Breast epithelium (tissue), 4 donors: ENCODE measurements around the gene RFLNA. TPM values are rescaled to one million over a fixed set of nuclear protein-coding genes. Genes with fewer than 3 reads are reported as not detected.

Experiments used
- DNase-seq, 2 donors: peaks; one replicate each; pipeline ENCODE4 v3.0.0-alpha.2; 2019; ENCODE audit warnings: low spot score in 2 of 2
- H3K27ac ChIP-seq, 2 donors: fragments of 200-600 bp; sonication (generic) in 1 of 2; one replicate each; pipeline ENCODE4 v1.5.1; 2016 to 2019; ENCODE audit warnings: mild to moderate bottlenecking in 1 of 2
- H3K27me3 ChIP-seq, 2 donors: fragments of 200-600 bp; sonication (generic) in 1 of 2; one replicate each; pipeline versions ENCODE4 v1.5.1 to v1.6.0; 2017 to 2019; ENCODE audit warnings: control low read depth in 1 of 2, mild to moderate bottlenecking in 1 of 2
- H3K36me3 ChIP-seq: fragments of 200-600 bp; one replicate; pipeline ENCODE4 v1.5.1; 2019
- H3K4me1 ChIP-seq, 2 donors: fragments of 200-600 bp; sonication (generic); one replicate each; pipeline ENCODE4 v1.5.1; 2016 to 2019; ENCODE audit warnings: control low read depth in 1 of 2
- H3K4me3 ChIP-seq, 3 donors: fragments of 200-600 bp; sonication (generic); 1 replicate in 2 of 3; 2 replicates in 1 of 3; pipeline ENCODE4 v1.5.1; 2016 to 2019; ENCODE audit warnings: mild to moderate bottlenecking in 3 of 3, moderate library complexity in 2 of 3
- H3K9me3 ChIP-seq, 2 donors: fragments of 200-600 bp; sonication (generic) in 1 of 2; one replicate each; pipeline ENCODE4 v1.5.1; 2016 to 2019; ENCODE audit warnings: control low read depth in 1 of 2
- POLR2A ChIP-seq: fragments of 450-650 bp; IDR thresholded peaks from one replicate; pipeline ENCODE4 v1.6.1; 2016; ENCODE audit warnings: antibody characterized with exemption, mild to moderate bottlenecking, moderate library complexity
- POLR2AphosphoS5 ChIP-seq, 3 donors: sonication (generic); formaldehyde crosslinking; IDR thresholded peaks; one replicate each; pipeline ENCODE4 v1.6.1; 2017; ENCODE audit warnings: antibody characterized with exemption in 3 of 3
- intact Hi-C: fragments of 100-400 bp; cut with DNase I; formaldehyde crosslinking; loops from one replicate; pipeline ENCODE4 v1.15.1; 2023; ENCODE audit warnings: low total_unique reads
- total RNA-seq, 3 donors: library from RNA; depleted of rRNA; stranded (reverse); fragments of >200 nt; gene quantifications; one replicate each; pipeline ENCODE4 v1.1.0, GENCODE V29; 2016
- TF ChIP-seq, protein P1 (sequence below), 3 donors: fragments of 450-650 bp; IDR thresholded peaks; one replicate each; pipeline ENCODE4 v1.5.1; 2016 to 2017; ENCODE audit warnings: antibody characterized with exemption in 3 of 3, mild to moderate bottlenecking in 3 of 3, moderate library complexity in 3 of 3

Gene RFLNA
- total RNA-seq, 3 donors from 2014 or later = 1.3 to 11.4 TPM; not detected in 1

DNA sequence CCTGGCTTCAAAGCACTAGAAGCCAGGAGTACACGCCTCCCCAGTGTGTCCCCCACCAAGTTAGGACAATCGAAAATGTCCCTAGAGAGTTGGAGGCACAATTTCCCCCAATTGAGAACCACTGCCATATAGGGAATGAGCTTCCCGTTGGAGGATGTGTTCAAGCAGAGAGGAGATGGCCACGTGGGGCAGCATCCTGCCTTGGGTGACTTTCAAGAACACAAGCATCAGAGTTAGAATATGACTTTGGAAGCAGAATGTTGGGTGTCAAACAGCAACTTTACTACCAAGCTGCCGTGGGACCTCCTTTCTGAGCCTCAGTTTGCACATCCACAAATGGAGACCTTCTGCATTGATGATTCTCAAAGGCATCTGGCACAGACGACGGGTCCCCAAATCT lies 56.5 kb downstream of the RFLNA start:
- Histone ChIP-seq H3K27ac (no peak overlapping the region), H3K9me3 (no peaks in the 10 kb centered on the region), H3K4me1 (no peaks in the 10 kb centered on the region), H3K4me3 (no peak overlapping the region), H3K36me3 (no peaks in the 10 kb centered on the region), H3K27me3 (no peaks in the 10 kb centered on the region)
- intact Hi-C loops = loop anchor here (1.0 kb wide), 1 partner anchor 23 kb away; no protein-coding TSS in a partner anchor
- DNase-seq = no peak
- TF ChIP-seq, protein P1, sequence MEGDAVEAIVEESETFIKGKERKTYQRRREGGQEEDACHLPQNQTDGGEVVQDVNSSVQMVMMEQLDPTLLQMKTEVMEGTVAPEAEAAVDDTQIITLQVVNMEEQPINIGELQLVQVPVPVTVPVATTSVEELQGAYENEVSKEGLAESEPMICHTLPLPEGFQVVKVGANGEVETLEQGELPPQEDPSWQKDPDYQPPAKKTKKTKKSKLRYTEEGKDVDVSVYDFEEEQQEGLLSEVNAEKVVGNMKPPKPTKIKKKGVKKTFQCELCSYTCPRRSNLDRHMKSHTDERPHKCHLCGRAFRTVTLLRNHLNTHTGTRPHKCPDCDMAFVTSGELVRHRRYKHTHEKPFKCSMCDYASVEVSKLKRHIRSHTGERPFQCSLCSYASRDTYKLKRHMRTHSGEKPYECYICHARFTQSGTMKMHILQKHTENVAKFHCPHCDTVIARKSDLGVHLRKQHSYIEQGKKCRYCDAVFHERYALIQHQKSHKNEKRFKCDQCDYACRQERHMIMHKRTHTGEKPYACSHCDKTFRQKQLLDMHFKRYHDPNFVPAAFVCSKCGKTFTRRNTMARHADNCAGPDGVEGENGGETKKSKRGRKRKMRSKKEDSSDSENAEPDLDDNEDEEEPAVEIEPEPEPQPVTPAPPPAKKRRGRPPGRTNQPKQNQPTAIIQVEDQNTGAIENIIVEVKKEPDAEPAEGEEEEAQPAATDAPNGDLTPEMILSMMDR (IDR thresholded peaks at IDR 0.05) = no peak
- TF ChIP-seq POLR2A = no peak
- TF ChIP-seq POLR2AphosphoS5 (IDR thresholded peaks at IDR 0.05) = no peak

DNA sequence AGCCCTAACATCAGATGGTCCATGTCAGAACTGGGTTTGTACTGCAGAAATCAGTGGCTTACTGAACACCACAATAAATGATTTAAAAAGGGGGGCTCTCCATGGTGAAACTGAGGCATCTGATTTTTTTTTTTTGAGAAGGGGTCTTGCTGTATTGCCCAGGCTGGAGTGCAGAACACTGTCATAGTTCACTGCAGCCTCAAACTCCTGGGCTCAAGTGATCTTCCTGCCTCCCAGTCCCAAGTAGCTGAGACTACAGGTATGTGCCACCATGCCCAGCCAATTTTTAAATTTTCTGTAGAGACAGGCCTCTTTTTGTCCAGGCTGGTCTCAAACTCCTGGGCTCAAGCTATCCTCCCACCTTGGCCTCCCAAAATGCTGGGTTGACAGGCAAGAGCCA lies 57.4 kb downstream of the RFLNA start:
- Histone ChIP-seq H3K9me3 (no peaks in the 10 kb centered on the region), H3K4me1 (no peaks in the 10 kb centered on the region), H3K4me3 (no peak overlapping the region), H3K27me3 (no peaks in the 10 kb centered on the region), H3K27ac (peak overlapping the region in 1 of 2 donors; percentile 26), H3K36me3 (no peaks in the 10 kb centered on the region)
- DNase-seq = no peak
- intact Hi-C loops = no loop called here
- TF ChIP-seq POLR2A (no peak), POLR2AphosphoS5 (IDR thresholded peaks at IDR 0.05) (no peak)
- TF ChIP-seq, protein P1 (IDR thresholded peaks at IDR 0.05) = no peak

- DNase-seq = no peak
These were observed 57.9 kb downstream of the RFLNA start for GRCh38 chr12:124352839-124353238.

GRCh38 chr12:124354400-124354799 lies 59.5 kb downstream of the RFLNA start:
- Histone ChIP-seq H3K36me3 (no peaks in the 10 kb centered on the region), H3K4me1 (peaks cover 4 to 8% of the 10 kb centered on the region in 2 donors), H3K27ac (peak overlapping the region; percentile 33 to 68), H3K9me3 (no peaks in the 10 kb centered on the region), H3K27me3 (no peaks in the 10 kb centered on the region), H3K4me3 (no peak overlapping the region)
- intact Hi-C loops = no loop called here
- no peak for DNase-seq
- TF ChIP-seq, protein P1 (IDR thresholded peaks at IDR 0.05) = no peak
- TF ChIP-seq POLR2A (no peak), POLR2AphosphoS5 (IDR thresholded peaks at IDR 0.05) (no peak)

More at GRCh38 chr12:124352839-124353238, 57.9 kb downstream of the RFLNA start:
- Histone ChIP-seq H3K27me3 (no peaks in the 10 kb centered on the region), H3K27ac (peak overlapping the region in 1 of 2 donors; percentile 26), H3K4me1 (no peaks in the 10 kb centered on the region), H3K9me3 (no peaks in the 10 kb centered on the region), H3K36me3 (no peaks in the 10 kb centered on the region), H3K4me3 (no peak overlapping the region)
- TF ChIP-seq POLR2AphosphoS5 (IDR thresholded peaks at IDR 0.05) (peak in 2 of 3 donors; percentile 25 to 38), POLR2A (no peak)
- intact Hi-C loops = no loop called here

DNA sequence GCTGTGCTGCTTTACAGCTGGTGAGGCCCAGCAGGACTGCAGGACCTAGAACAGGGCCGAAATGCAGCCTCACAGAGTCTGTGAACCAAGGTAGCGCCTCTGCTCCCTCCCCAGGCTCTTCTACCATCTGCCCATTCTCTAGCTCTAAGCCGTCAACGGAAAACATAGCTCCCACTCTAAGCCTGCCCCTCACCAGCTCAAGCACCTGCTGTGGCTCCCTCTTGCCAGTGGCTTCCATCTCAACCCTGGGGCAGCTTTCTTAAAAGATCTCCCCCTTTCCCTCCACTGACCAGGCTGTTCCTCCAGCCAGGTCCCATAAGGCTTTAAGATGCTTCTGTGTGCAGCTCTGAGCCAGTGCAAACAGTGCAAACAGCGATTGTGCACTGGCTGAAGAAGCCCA lies 61.3 kb downstream of the RFLNA start:
- intact Hi-C loops = no loop called here
- TF ChIP-seq POLR2A (no peak), POLR2AphosphoS5 (IDR thresholded peaks at IDR 0.05) (no peak)
- TF ChIP-seq, protein P1 (IDR thresholded peaks at IDR 0.05) = no peak
- no peaks in the 10 kb centered on the region for H3K27me3 ChIP-seq
- peaks cover 10 to 15% of the 10 kb centered on the region in 2 donors for H3K4me1 ChIP-seq
- H3K9me3 ChIP-seq = no peaks in the 10 kb centered on the region
- no peak overlapping the region for H3K4me3 ChIP-seq
- DNase-seq = no peak
- no peaks in the 10 kb centered on the region for H3K36me3 ChIP-seq
- no peak overlapping the region for H3K27ac ChIP-seq

GRCh38 chr12:124357616-124358015 lies 62.7 kb downstream of the RFLNA start:
- intact Hi-C loops = no loop called here

More at GRCh38 chr12:124357616-124358015, 62.7 kb downstream of the RFLNA start:
- Histone ChIP-seq H3K27me3 (no peaks in the 10 kb centered on the region), H3K36me3 (no peaks in the 10 kb centered on the region), H3K4me1 (peaks cover 10 to 15% of the 10 kb centered on the region in 2 donors), H3K9me3 (no peaks in the 10 kb centered on the region), H3K4me3 (no peak overlapping the region), H3K27ac (no peak overlapping the region)
- TF ChIP-seq, protein P1 (IDR thresholded peaks at IDR 0.05) = no peak
- TF ChIP-seq POLR2A (no peak), POLR2AphosphoS5 (IDR thresholded peaks at IDR 0.05) (no peak)
- no peak for DNase-seq
